ENCODE results near the gene RBL2.

The RBL2 gene

DNA sequence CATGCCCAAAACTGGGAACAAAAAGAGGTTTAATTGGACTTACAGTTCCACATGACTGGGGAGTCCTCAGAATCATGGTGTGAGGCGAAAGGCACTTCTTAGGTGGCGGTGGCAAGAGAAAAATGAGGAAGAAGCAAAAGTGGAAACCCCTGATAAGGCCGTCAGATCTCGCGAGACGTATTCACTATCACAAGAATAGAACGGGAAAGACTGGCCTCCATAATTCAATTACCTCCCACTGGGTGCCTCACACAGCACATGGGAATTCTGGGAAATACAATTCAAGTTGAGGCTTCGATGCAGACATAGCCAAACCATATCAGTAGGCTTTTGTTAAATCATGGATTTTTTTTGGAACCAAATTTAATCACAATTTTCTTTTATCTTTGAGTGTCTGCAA is 24.4 kb downstream of the RBL2 start:
- Histone ChIP-seq H3K9me3 (ENCODE audit: severe bottlenecking) (no peaks in the 10 kb centered on the region), H3K27me3 (ENCODE audit: insufficient read depth, poor library complexity, severe bottlenecking) (no peaks in the 10 kb centered on the region), H3K36me3 (ENCODE audit: low read depth) (peaks cover 90% of the 10 kb centered on the region), H3K4me1 (ENCODE audit: insufficient read depth, poor library complexity, severe bottlenecking) (no peaks in the 10 kb centered on the region), H3K4me3 (ENCODE audit: severe bottlenecking) (no peak overlapping the region), H3K27ac (ENCODE audit: poor library complexity, severe bottlenecking) (no peak overlapping the region)
- TF ChIP-seq, protein P1, sequence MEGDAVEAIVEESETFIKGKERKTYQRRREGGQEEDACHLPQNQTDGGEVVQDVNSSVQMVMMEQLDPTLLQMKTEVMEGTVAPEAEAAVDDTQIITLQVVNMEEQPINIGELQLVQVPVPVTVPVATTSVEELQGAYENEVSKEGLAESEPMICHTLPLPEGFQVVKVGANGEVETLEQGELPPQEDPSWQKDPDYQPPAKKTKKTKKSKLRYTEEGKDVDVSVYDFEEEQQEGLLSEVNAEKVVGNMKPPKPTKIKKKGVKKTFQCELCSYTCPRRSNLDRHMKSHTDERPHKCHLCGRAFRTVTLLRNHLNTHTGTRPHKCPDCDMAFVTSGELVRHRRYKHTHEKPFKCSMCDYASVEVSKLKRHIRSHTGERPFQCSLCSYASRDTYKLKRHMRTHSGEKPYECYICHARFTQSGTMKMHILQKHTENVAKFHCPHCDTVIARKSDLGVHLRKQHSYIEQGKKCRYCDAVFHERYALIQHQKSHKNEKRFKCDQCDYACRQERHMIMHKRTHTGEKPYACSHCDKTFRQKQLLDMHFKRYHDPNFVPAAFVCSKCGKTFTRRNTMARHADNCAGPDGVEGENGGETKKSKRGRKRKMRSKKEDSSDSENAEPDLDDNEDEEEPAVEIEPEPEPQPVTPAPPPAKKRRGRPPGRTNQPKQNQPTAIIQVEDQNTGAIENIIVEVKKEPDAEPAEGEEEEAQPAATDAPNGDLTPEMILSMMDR (IDR thresholded peaks at IDR 0.05; ENCODE audit: poor library complexity, severe bottlenecking): no peak
- no peak for DNase-seq (ENCODE audit: low spot score)
- ATAC-seq (ENCODE audit: low read depth): no peak

GRCh38 chr16:53465606-53466280 is 31.5 kb downstream of the RBL2 start:
- no peak for DNase-seq (ENCODE audit: low spot score)
- TF ChIP-seq, protein P1 (IDR thresholded peaks at IDR 0.05; ENCODE audit: poor library complexity, severe bottlenecking): no peak
- no peaks in the 10 kb centered on the region for H3K27me3 ChIP-seq (ENCODE audit: insufficient read depth, poor library complexity, severe bottlenecking)
- H3K9me3 ChIP-seq (ENCODE audit: severe bottlenecking): no peaks in the 10 kb centered on the region
- no peak overlapping the region for H3K4me3 ChIP-seq (ENCODE audit: severe bottlenecking)
- peak; percentile 69; the same call in 2 of the 3 replicates for ATAC-seq (ENCODE audit: low read depth)
- no peak overlapping the region for H3K27ac ChIP-seq (ENCODE audit: poor library complexity, severe bottlenecking)
- H3K36me3 ChIP-seq (ENCODE audit: low read depth): peaks cover 91% of the 10 kb centered on the region
- peaks cover 7% of the 10 kb centered on the region for H3K4me1 ChIP-seq (ENCODE audit: insufficient read depth, poor library complexity, severe bottlenecking)

- TF ChIP-seq, protein P1 (IDR thresholded peaks at IDR 0.05; ENCODE audit: poor library complexity, severe bottlenecking): no peak
- no peaks in the 10 kb centered on the region for H3K27me3 ChIP-seq (ENCODE audit: insufficient read depth, poor library complexity, severe bottlenecking)
- DNase-seq (ENCODE audit: low spot score) (no peak), ATAC-seq (ENCODE audit: low read depth) (no peak)
- no peaks in the 10 kb centered on the region for H3K9me3 ChIP-seq (ENCODE audit: severe bottlenecking)
- no peaks in the 10 kb centered on the region for H3K4me1 ChIP-seq (ENCODE audit: insufficient read depth, poor library complexity, severe bottlenecking)
- H3K27ac ChIP-seq (ENCODE audit: poor library complexity, severe bottlenecking): no peak overlapping the region
- no peak overlapping the region for H3K4me3 ChIP-seq (ENCODE audit: severe bottlenecking)
- peaks cover 88% of the 10 kb centered on the region for H3K36me3 ChIP-seq (ENCODE audit: low read depth)
These were observed 42.6 kb downstream of the RBL2 start for GRCh38 chr16:53476867-53477266.

- H3K27me3 ChIP-seq (ENCODE audit: insufficient read depth, poor library complexity, severe bottlenecking): no peaks in the 10 kb centered on the region
- no peaks in the 10 kb centered on the region for H3K4me1 ChIP-seq (ENCODE audit: insufficient read depth, poor library complexity, severe bottlenecking)
- ATAC-seq (ENCODE audit: low read depth) (no peak), DNase-seq (ENCODE audit: low spot score) (no peak)
- H3K27ac ChIP-seq (ENCODE audit: poor library complexity, severe bottlenecking): no peak overlapping the region
- H3K4me3 ChIP-seq (ENCODE audit: severe bottlenecking): no peak overlapping the region
- TF ChIP-seq, protein P1 (IDR thresholded peaks at IDR 0.05; ENCODE audit: poor library complexity, severe bottlenecking): no peak
- H3K36me3 ChIP-seq (ENCODE audit: low read depth): peaks cover 90% of the 10 kb centered on the region
- no peaks in the 10 kb centered on the region for H3K9me3 ChIP-seq (ENCODE audit: severe bottlenecking)
These were observed 44.7 kb downstream of the RBL2 start for GRCh38 chr16:53478965-53479364.

DNA sequence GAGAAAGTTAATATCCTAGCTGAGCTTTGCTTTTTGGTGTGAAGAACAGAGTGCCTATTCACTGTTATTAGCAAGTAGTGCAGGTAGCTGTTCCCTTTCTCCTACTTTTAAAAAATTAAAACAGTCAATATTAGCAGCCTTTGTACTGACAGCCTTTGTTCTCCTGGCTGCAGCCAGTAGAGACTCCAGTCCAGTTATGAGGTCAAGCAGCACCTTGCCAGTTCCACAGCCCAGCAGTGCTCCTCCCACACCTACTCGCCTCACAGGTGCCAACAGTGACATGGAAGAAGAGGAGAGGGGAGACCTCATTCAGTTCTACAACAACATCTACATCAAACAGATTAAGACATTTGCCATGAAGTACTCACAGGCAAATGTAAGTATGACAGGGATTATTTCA is 46.1 kb downstream of the RBL2 start:
- Histone ChIP-seq H3K4me1 (ENCODE audit: insufficient read depth, poor library complexity, severe bottlenecking) (no peaks in the 10 kb centered on the region), H3K9me3 (ENCODE audit: severe bottlenecking) (no peaks in the 10 kb centered on the region), H3K36me3 (ENCODE audit: low read depth) (peaks cover 93% of the 10 kb centered on the region), H3K27me3 (ENCODE audit: insufficient read depth, poor library complexity, severe bottlenecking) (no peaks in the 10 kb centered on the region), H3K4me3 (ENCODE audit: severe bottlenecking) (no peak overlapping the region), H3K27ac (ENCODE audit: poor library complexity, severe bottlenecking) (no peak overlapping the region)
- TF ChIP-seq, protein P1 (IDR thresholded peaks at IDR 0.05; ENCODE audit: poor library complexity, severe bottlenecking): no peak
- no peak for DNase-seq (ENCODE audit: low spot score)
- no peak for ATAC-seq (ENCODE audit: low read depth)
